ENCODE measurements around the gene NDOR1.

- no peak for TF ChIP-seq CTCF (IDR thresholded peaks at IDR 0.05)
- no peak for TF ChIP-seq POLR2A (IDR thresholded peaks at IDR 0.05)
- TF ChIP-seq EP300 (IDR thresholded peaks at IDR 0.05), result no peak
Measured at GRCh38 chr9:137236936-137237421, 31.5 kb downstream of the NDOR1 start.
